CD4-positive, alpha-beta memory T cell (primary cell): ENCODE measurements around the gene DCLK3. TPM values are rescaled to one million over a fixed set of nuclear protein-coding genes. Genes with fewer than 3 reads are reported as not detected.
A peak's percentile ranks its signal among the peaks of the same experiment; 100 is the strongest.

ENCODE experiments used
- CTCF ChIA-PET: fragments of 350-600 bp; sonication (Branson Sonifier 250); formaldehyde crosslinking; loops from one replicate; lab custom pipeline; 2021; ENCODE audit warnings: inconsistent platforms; ENCODE audit not compliant: partially characterized antibody; lab: Charles Lee
- POLR2A ChIA-PET: fragments of 350-600 bp; sonication (Branson Sonifier 250); formaldehyde crosslinking; loops from one replicate; lab custom pipeline; 2021; ENCODE audit not compliant: partially characterized antibody; lab: Charles Lee
- DNase-seq, 5 donors: peaks; one replicate each; pipeline versions ENCODE4 v3.0.0 to v3.0.0-alpha.2; 2020 to 2022; ENCODE audit warnings: mixed read lengths in 1 of 5
- H3K27ac ChIP-seq: one replicate; pipeline ENCODE4 v1.7.0; 2013; ENCODE audit warnings: low read depth, low read length
- H3K27me3 ChIP-seq: 2 replicates; pipeline ENCODE4 v1.7.0; 2013; ENCODE audit warnings: mild to moderate bottlenecking, low read length, moderate library complexity; ENCODE audit not compliant: insufficient read depth
- H3K36me3 ChIP-seq: 2 replicates; pipeline ENCODE4 v1.7.0; 2013; ENCODE audit warnings: mild to moderate bottlenecking, low read length, moderate library complexity; ENCODE audit not compliant: insufficient read depth
- H3K4me1 ChIP-seq: 2 replicates; pipeline ENCODE4 v1.7.0; 2013; ENCODE audit warnings: mild to moderate bottlenecking, low read length, moderate library complexity; ENCODE audit not compliant: insufficient read depth
- H3K4me3 ChIP-seq, 2 donors: one replicate each; pipeline ENCODE4 v1.7.0; 2013; ENCODE audit warnings: low read length in 2 of 2, mild to moderate bottlenecking in 1 of 2
- H3K9me3 ChIP-seq, 2 donors: one replicate each; pipeline ENCODE4 v1.7.0; 2013; ENCODE audit warnings: low read length in 2 of 2, control low read depth in 1 of 2; ENCODE audit not compliant: control insufficient read depth in 1 of 2
- H3K27ac Mint-ChIP-seq, 7 donors: one replicate each; pipeline ENCODE4 v1.8.0; 2020 to 2021; ENCODE audit warnings: mixed read lengths in 7 of 7, mild to moderate bottlenecking in 6 of 7, inconsistent platforms in 3 of 7, moderate library complexity in 3 of 7
- H3K27me3 Mint-ChIP-seq, 2 donors: one replicate each; pipeline ENCODE4 v1.8.0; 2020 to 2021; ENCODE audit warnings: mixed read lengths in 2 of 2
- H3K36me3 Mint-ChIP-seq, 2 donors: one replicate each; pipeline ENCODE4 v1.8.0; 2020 to 2021; ENCODE audit warnings: mixed read lengths in 2 of 2, inconsistent platforms in 1 of 2, mild to moderate bottlenecking in 1 of 2
- H3K4me1 Mint-ChIP-seq, 4 donors: one replicate each; pipeline ENCODE4 v1.8.0; 2020 to 2021; ENCODE audit warnings: mixed read lengths in 4 of 4, mild to moderate bottlenecking in 1 of 4
- H3K4me3 Mint-ChIP-seq, 8 donors: one replicate each; pipeline ENCODE4 v1.8.0; 2020 to 2021; ENCODE audit warnings: mixed read lengths in 8 of 8, mild to moderate bottlenecking in 7 of 8, moderate library complexity in 6 of 8, inconsistent platforms in 3 of 8
- H3K9me3 Mint-ChIP-seq, 8 donors: one replicate each; pipeline ENCODE4 v1.8.0; 2020 to 2021; ENCODE audit warnings: mixed read lengths in 8 of 8, mild to moderate bottlenecking in 5 of 8, inconsistent platforms in 3 of 8, moderate library complexity in 1 of 8
- intact Hi-C: fragments of 100-400 bp; cut with micrococcal nuclease; formaldehyde crosslinking; loops from one replicate; pipeline ENCODE4 v1.15.1; 2023
- polyA plus RNA-seq, 2 donors: library from polyadenylated mRNA; unstranded; fragments of 300-500 nt; fragmentation: Illumina TruSeq; gene quantifications; one replicate each; pipeline ENCODE4 v1.2.3, GENCODE V29; 2021
- total RNA-seq, 2 experiments: library from RNA; stranded (reverse); gene quantifications; one replicate each; pipeline ENCODE4 v1.2.3, GENCODE V29; 2021

DCLK3 gene
- total and polyA plus RNA-seq, 4 experiments from 2014 or later = not detected

DNA sequence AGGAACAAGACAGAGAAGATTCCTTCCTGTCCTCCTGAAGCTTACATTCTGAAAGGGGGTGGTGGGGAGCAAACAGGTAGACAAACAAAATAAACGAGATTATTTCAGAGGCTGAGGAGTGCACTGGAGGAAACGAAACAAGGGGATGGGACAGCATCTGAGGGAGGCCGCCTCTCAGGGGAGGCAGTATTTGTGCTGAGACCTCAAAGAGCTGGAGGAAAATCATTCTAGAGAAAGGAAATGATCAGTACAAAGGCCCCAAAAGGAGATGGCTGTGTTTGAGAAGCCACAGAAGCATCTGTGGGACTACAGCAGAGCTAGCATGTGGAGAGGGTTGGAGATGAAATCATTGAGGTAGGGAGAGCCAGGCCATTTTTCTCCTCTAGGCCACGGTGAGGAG is 55.1 kb downstream of the DCLK3 start:
- ChIA-PET CTCF (no interaction called here), POLR2A (no interaction called here)
- no peak overlapping the region for H3K27ac Mint-ChIP-seq
- H3K4me1 Mint-ChIP-seq = peaks cover 0 to 4% (median 3%) of the 10 kb centered on the region in 4 donors
- Histone ChIP-seq H3K4me3 (no peak overlapping the region), H3K36me3 (no peaks in the 10 kb centered on the region), H3K27me3 (no peaks in the 10 kb centered on the region), H3K9me3 (no peaks in the 10 kb centered on the region), H3K4me1 (no peaks in the 10 kb centered on the region), H3K27ac (no peak overlapping the region)
- no peaks in the 10 kb centered on the region for H3K9me3 Mint-ChIP-seq
- DNase-seq = no peak
- no peaks in the 10 kb centered on the region for H3K36me3 Mint-ChIP-seq
- peaks cover 4% of the 10 kb centered on the region in 2 donors for H3K27me3 Mint-ChIP-seq
- H3K4me3 Mint-ChIP-seq = no peak overlapping the region
- intact Hi-C loops = no loop called here

DNA sequence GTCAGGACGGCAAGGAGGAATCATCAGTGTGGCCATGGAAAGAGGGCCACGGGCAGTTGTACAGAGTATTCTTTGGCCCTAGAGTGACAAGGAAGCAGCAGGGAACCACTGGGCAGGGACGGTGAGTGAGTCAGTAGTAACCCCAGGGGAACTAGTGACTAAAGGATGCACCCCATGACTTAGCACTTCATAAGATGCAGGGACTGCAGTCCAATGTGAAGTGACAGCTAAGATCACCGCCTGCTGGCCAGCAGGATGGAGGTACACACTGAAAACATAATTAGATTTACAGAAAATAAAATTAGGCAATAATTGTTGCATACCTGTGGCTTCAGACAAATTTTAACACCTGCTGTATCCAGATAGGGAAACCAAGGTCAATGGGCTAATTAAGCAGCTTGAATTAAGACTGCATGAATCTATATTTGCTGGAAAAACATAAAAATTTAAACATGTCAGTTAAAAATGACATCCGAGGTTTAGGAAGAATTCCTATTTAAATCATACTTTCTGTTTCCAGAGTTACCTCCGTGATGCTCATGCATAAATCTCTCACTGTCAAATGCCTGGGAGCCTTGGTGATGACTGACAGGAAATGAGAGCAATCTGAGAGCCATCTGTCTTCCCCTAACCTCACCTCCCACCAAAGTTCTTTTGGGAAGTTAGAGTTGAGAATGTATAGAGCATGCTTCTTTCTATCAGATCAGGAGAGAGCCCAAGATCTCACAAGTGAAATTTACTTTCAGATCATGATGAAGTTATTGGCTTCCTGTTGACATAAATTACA is 56.5 kb downstream of the DCLK3 start:
- intact Hi-C loops = no loop called here
- CTCF ChIA-PET = no interaction called here

DNA sequence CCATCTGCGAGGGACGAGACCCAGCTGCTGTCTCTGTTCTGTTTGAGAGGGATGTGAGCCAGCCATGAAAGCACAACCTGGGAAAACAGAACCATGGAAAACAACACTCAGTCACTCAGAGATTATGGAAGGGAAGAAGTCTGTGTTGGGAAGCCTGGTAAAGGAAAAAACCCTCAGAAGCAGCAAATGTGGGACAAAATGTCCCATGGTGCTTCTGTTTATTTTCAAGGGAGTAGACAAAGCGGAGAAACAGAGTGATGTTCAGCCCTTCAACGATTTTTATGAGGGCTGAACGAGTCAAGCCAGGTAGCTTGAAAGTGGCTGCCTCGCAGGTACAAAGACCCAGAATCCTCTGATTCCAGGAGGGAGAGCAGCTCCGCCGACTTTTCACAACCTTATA is 59.3 kb downstream of the DCLK3 start:
- Histone ChIP-seq H3K36me3 (no peaks in the 10 kb centered on the region), H3K9me3 (no peaks in the 10 kb centered on the region), H3K27ac (no peak overlapping the region), H3K27me3 (no peaks in the 10 kb centered on the region), H3K4me3 (no peak overlapping the region), H3K4me1 (no peaks in the 10 kb centered on the region)
- no peaks in the 10 kb centered on the region for H3K36me3 Mint-ChIP-seq
- H3K27me3 Mint-ChIP-seq = peaks cover 4 to 8% of the 10 kb centered on the region in 2 donors
- ChIA-PET CTCF (no interaction called here), POLR2A (no interaction called here)
- H3K4me1 Mint-ChIP-seq = peaks cover 0 to 4% (median 3%) of the 10 kb centered on the region in 4 donors
- no peak overlapping the region for H3K27ac Mint-ChIP-seq
- no peak overlapping the region for H3K4me3 Mint-ChIP-seq
- no peaks in the 10 kb centered on the region for H3K9me3 Mint-ChIP-seq
- no peak for DNase-seq
- intact Hi-C loops = no loop called here

More for the DNA sequence above, 56.5 kb downstream of the DCLK3 start:
- no peaks in the 10 kb centered on the region for H3K27me3 ChIP-seq
- Mint-ChIP-seq H3K9me3 (no peaks in the 10 kb centered on the region), H3K27me3 (peaks cover 4 to 5% of the 10 kb centered on the region in 2 donors), H3K4me1 (peaks cover 0 to 4% (median 3%) of the 10 kb centered on the region in 4 donors), H3K27ac (no peak overlapping the region), H3K4me3 (no peak overlapping the region), H3K36me3 (no peaks in the 10 kb centered on the region)
- no peaks in the 10 kb centered on the region for H3K4me1 ChIP-seq
- H3K27ac ChIP-seq = no peak overlapping the region
- no peaks in the 10 kb centered on the region for H3K9me3 ChIP-seq
- DNase-seq = no peak
- no peaks in the 10 kb centered on the region for H3K36me3 ChIP-seq
- POLR2A ChIA-PET = no interaction called here
- no peak overlapping the region for H3K4me3 ChIP-seq

DNA sequence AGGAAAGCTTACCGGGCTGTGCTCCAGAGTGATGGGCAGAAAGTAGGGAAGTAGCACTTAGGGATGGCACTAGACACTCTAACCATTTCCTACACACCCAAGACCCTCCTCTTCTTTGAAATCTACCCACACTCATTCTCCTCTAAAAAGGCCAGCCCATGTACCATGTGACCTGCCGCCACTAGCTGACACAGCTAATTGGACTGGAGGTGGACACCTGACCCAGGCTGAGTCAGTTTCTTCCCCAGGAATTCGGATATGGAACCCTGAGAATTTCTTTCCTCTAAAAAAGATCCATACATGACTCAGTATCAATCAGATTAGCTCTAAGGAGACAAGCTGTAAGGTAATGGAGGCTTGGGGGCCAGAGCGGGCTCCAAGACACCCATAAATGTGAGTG is 60.1 kb downstream of the DCLK3 start:
- H3K9me3 ChIP-seq = no peaks in the 10 kb centered on the region
- Mint-ChIP-seq H3K36me3 (no peaks in the 10 kb centered on the region), H3K4me3 (no peak overlapping the region), H3K27me3 (peaks cover 4 to 8% of the 10 kb centered on the region in 2 donors), H3K9me3 (no peaks in the 10 kb centered on the region), H3K4me1 (peaks cover 0 to 4% (median 3%) of the 10 kb centered on the region in 4 donors), H3K27ac (no peak overlapping the region)
- no peaks in the 10 kb centered on the region for H3K27me3 ChIP-seq
- POLR2A ChIA-PET = no interaction called here
- no peaks in the 10 kb centered on the region for H3K4me1 ChIP-seq
- DNase-seq = no peak
- H3K27ac ChIP-seq = no peak overlapping the region
- no peaks in the 10 kb centered on the region for H3K36me3 ChIP-seq
- intact Hi-C loops = no loop called here
- CTCF ChIA-PET = interaction anchor here (1.2 kb wide), 1 partner anchor 9 kb away, joined by 3 read pairs; no protein-coding TSS in a partner anchor
- H3K4me3 ChIP-seq = no peak overlapping the region

DNA sequence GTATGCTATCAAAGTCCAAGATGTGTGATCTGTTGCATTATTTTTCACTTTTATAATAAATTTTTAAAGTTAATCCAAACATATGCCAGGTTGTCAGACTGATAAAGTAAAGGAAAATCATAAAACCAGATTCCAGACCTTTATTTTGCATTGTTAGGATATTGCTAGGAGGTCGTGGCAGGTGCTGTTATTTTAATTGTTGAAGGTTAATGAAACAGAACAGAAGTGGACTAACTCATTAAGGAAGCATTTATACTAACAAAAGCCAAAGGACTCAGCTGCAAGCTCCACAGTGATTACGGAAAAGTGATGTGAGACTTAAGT is 63.1 kb downstream of the DCLK3 start:
- H3K4me3 Mint-ChIP-seq = no peak overlapping the region
- ChIA-PET POLR2A (no interaction called here), CTCF (interaction anchor here (0.9 kb wide), 1 partner anchor 10 kb away, joined by 4 read pairs; no protein-coding TSS in a partner anchor)
- H3K36me3 Mint-ChIP-seq = no peaks in the 10 kb centered on the region
- H3K4me1 Mint-ChIP-seq = peaks cover 0 to 4% (median 0%) of the 10 kb centered on the region in 4 donors
- Histone ChIP-seq H3K27me3 (no peaks in the 10 kb centered on the region), H3K36me3 (no peaks in the 10 kb centered on the region), H3K4me1 (no peaks in the 10 kb centered on the region), H3K27ac (no peak overlapping the region), H3K4me3 (no peak overlapping the region), H3K9me3 (no peaks in the 10 kb centered on the region)
- no peak for DNase-seq
- H3K27me3 Mint-ChIP-seq = peaks cover 3 to 7% of the 10 kb centered on the region in 2 donors
- intact Hi-C loops = no loop called here
- H3K27ac Mint-ChIP-seq = no peak overlapping the region
- H3K9me3 Mint-ChIP-seq = no peaks in the 10 kb centered on the region

GRCh38 chr3:36700537-36701248 is 63.7 kb downstream of the DCLK3 start:
- H3K9me3 ChIP-seq = no peaks in the 10 kb centered on the region
- no peaks in the 10 kb centered on the region for H3K4me1 ChIP-seq
- DNase-seq = peak in 4 of 5 donors; percentile 3 to 14 (median 12)
- no peaks in the 10 kb centered on the region for H3K36me3 ChIP-seq
- ChIA-PET POLR2A (no interaction called here), CTCF (interaction anchor here (0.9 kb wide), 1 partner anchor 10 kb away, joined by 4 read pairs; no protein-coding TSS in a partner anchor)
- no peak overlapping the region for H3K4me3 ChIP-seq
- H3K27ac ChIP-seq = no peak overlapping the region
- Mint-ChIP-seq H3K36me3 (no peaks in the 10 kb centered on the region), H3K4me1 (peaks cover 0 to 4% (median 0%) of the 10 kb centered on the region in 4 donors), H3K4me3 (no peak overlapping the region), H3K27me3 (peaks cover 3 to 7% of the 10 kb centered on the region in 2 donors), H3K9me3 (no peaks in the 10 kb centered on the region), H3K27ac (no peak overlapping the region)
- intact Hi-C loops = no loop called here
- no peaks in the 10 kb centered on the region for H3K27me3 ChIP-seq

GRCh38 chr3:36698314-36698713 is 66.0 kb downstream of the DCLK3 start:
- Mint-ChIP-seq H3K4me3 (no peak overlapping the region), H3K36me3 (no peaks in the 10 kb centered on the region), H3K4me1 (peaks cover 0 to 4% (median 0%) of the 10 kb centered on the region in 4 donors), H3K9me3 (no peaks in the 10 kb centered on the region), H3K27ac (no peak overlapping the region), H3K27me3 (peaks cover 2 to 3% of the 10 kb centered on the region in 2 donors)
- Histone ChIP-seq H3K27me3 (no peaks in the 10 kb centered on the region), H3K4me1 (no peaks in the 10 kb centered on the region), H3K9me3 (no peaks in the 10 kb centered on the region), H3K27ac (no peak overlapping the region), H3K36me3 (no peaks in the 10 kb centered on the region), H3K4me3 (no peak overlapping the region)
- CTCF ChIA-PET = no interaction called here
- POLR2A ChIA-PET = no interaction called here
- DNase-seq = no peak
- intact Hi-C loops = no loop called here
